Esophagus mucosa (tissue), 1 donor: ENCODE measurements around the gene ZNF382. TPM values are rescaled to one million over a fixed set of nuclear protein-coding genes. Genes with fewer than 3 reads are reported as not detected.

Experiments
- total RNA-seq: library from RNA; stranded (reverse); gene quantifications from one replicate; pipeline ENCODE4 v1.2.4, GENCODE V29; 2023
- donor health status: DM: yes; HTN: yes; CAD: no.

The ZNF382 gene
- total RNA-seq, 1 donor from 2014 or later, result 0.72 TPM

Other genes with a start within 250 kb of the ZNF382 start
- 1.2 TPM for gene ZFP14, start 226.1 kb upstream of the ZNF382 start, total RNA-seq
- gene ZFP82, start 186.7 kb upstream of the ZNF382 start, total RNA-seq, result 0.72 TPM
- 4.3 TPM for gene ZNF566, start 115.8 kb upstream of the ZNF382 start, total RNA-seq
- gene ZNF260, start 77.0 kb upstream of the ZNF382 start, total RNA-seq, result 7.9 TPM
- 3.8 TPM for gene ZNF529, start 32.0 kb upstream of the ZNF382 start, total RNA-seq
- 3.0 TPM for gene ZNF461, start 61.5 kb downstream of the ZNF382 start, total RNA-seq
- gene ZNF567, start 82.3 kb downstream of the ZNF382 start, total RNA-seq, result 2.3 TPM
- 1.5 TPM for gene ZNF850, start 167.5 kb downstream of the ZNF382 start, total RNA-seq
- 4.9 TPM for gene ZNF790, start 233.1 kb downstream of the ZNF382 start, total RNA-seq
- 3.0 TPM for gene ZNF345, start 245.6 kb downstream of the ZNF382 start, total RNA-seq